ENCODE results near the gene SEC23IP.

Gene SEC23IP

DNA sequence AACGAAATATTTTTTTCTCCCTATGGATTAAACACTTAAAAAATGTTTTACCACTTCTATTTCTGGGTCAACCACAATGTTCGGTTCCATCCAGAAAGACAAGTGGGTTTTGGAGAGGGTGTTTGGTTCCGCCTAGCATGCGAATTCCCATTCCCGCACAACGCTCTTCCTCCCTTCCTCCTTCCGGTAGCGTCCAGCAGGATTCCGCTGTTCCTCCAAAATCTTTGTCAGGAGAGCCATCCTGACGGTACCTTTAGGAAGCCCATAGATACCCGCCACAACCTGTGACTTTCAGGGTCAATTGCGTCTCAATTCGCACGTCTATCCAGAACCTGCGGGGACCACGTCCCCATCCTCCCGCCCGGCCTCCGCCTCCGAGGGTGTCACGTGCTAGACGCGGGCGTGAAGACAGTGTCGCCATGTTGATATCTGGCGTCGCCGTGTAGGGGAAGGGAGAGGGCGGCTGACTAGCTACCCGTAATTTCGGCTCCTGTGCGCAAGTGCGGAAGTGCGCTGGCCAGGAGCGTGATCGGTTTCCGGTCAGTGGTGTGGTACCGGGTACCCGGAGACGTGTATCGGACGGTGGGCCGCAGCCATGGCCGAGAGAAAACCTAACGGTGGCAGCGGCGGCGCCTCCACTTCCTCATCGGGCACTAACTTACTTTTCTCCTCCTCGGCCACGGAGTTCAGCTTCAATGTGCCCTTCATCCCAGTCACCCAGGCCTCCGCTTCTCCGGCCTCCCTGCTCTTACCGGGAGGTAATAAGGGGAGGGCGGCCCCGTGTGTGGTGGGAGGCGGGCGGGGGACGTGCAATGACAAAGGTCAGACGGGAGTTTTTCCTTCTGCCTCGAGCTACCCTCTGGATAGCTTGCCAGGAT, at the start of gene SEC23IP (continued):
- no peak for TF ChIP-seq ZNF747 (tag by site-specific recombination; IDR thresholded peaks at IDR 0.05)
- peak; percentile 96 for TF ChIP-seq YY1 (tag by site-specific recombination; IDR thresholded peaks at IDR 0.05)
- peak; percentile 95 for TF ChIP-seq IKZF3 (tag by site-specific recombination; IDR thresholded peaks at IDR 0.05)
- peak; percentile 37; the same call in 1 of the 2 replicates for TF ChIP-seq MZF1 (tag by site-specific recombination; IDR thresholded peaks at IDR 0.05; ENCODE audit: borderline replicate concordance)
- TF ChIP-seq ZNF707 (tag by site-specific recombination; IDR thresholded peaks at IDR 0.05) = no peak
- peak; percentile 74 for TF ChIP-seq ZNF324 (tag by site-specific recombination; IDR thresholded peaks at IDR 0.05)
- TF ChIP-seq, protein P1, sequence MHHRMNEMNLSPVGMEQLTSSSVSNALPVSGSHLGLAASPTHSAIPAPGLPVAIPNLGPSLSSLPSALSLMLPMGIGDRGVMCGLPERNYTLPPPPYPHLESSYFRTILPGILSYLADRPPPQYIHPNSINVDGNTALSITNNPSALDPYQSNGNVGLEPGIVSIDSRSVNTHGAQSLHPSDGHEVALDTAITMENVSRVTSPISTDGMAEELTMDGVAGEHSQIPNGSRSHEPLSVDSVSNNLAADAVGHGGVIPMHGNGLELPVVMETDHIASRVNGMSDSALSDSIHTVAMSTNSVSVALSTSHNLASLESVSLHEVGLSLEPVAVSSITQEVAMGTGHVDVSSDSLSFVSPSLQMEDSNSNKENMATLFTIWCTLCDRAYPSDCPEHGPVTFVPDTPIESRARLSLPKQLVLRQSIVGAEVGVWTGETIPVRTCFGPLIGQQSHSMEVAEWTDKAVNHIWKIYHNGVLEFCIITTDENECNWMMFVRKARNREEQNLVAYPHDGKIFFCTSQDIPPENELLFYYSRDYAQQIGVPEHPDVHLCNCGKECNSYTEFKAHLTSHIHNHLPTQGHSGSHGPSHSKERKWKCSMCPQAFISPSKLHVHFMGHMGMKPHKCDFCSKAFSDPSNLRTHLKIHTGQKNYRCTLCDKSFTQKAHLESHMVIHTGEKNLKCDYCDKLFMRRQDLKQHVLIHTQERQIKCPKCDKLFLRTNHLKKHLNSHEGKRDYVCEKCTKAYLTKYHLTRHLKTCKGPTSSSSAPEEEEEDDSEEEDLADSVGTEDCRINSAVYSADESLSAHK (tag by site-specific recombination; IDR thresholded peaks at IDR 0.05) = 0 out of 2 replicates have a peak, but pooled peaks have one; percentile 26
- peak; percentile 79; the same call in 1 of the 2 replicates for TF ChIP-seq ZNF610 (tag by site-specific recombination; IDR thresholded peaks at IDR 0.05; ENCODE audit: borderline replicate concordance)
- peak; percentile 96 for TF ChIP-seq ZNF501 (tag by site-specific recombination; IDR thresholded peaks at IDR 0.05)
- TF ChIP-seq ZNF223 (tag by site-specific recombination; IDR thresholded peaks at IDR 0.05) = no peak
- no peak for TF ChIP-seq ZNF132 (tag by site-specific recombination; IDR thresholded peaks at IDR 0.05; ENCODE audit: borderline replicate concordance)
- TF ChIP-seq ZNF514 (tag by site-specific recombination; IDR thresholded peaks at IDR 0.05) = no peak
- TF ChIP-seq ZNF140 (tag by site-specific recombination; IDR thresholded peaks at IDR 0.05) = no peak
- TF ChIP-seq ZNF548 (tag by site-specific recombination; IDR thresholded peaks at IDR 0.05) = 0 out of 2 replicates have a peak, but pooled peaks have one; percentile 30
- peak; percentile 98 for TF ChIP-seq SP3 (tag by site-specific recombination; IDR thresholded peaks at IDR 0.05)
- TF ChIP-seq, protein P2, sequence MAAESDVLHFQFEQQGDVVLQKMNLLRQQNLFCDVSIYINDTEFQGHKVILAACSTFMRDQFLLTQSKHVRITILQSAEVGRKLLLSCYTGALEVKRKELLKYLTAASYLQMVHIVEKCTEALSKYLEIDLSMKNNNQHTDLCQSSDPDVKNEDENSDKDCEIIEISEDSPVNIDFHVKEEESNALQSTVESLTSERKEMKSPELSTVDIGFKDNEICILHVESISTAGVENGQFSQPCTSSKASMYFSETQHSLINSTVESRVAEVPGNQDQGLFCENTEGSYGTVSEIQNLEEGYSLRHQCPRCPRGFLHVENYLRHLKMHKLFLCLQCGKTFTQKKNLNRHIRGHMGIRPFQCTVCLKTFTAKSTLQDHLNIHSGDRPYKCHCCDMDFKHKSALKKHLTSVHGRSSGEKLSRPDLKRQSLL (tag by site-specific recombination; IDR thresholded peaks at IDR 0.05) = 0 out of 2 replicates have a peak, but pooled peaks have one; percentile 5
- TF ChIP-seq WT1 (tag by site-specific recombination; IDR thresholded peaks at IDR 0.05) = peak; percentile 61; the same call in 1 of the 2 replicates
- TF ChIP-seq, protein P3, sequence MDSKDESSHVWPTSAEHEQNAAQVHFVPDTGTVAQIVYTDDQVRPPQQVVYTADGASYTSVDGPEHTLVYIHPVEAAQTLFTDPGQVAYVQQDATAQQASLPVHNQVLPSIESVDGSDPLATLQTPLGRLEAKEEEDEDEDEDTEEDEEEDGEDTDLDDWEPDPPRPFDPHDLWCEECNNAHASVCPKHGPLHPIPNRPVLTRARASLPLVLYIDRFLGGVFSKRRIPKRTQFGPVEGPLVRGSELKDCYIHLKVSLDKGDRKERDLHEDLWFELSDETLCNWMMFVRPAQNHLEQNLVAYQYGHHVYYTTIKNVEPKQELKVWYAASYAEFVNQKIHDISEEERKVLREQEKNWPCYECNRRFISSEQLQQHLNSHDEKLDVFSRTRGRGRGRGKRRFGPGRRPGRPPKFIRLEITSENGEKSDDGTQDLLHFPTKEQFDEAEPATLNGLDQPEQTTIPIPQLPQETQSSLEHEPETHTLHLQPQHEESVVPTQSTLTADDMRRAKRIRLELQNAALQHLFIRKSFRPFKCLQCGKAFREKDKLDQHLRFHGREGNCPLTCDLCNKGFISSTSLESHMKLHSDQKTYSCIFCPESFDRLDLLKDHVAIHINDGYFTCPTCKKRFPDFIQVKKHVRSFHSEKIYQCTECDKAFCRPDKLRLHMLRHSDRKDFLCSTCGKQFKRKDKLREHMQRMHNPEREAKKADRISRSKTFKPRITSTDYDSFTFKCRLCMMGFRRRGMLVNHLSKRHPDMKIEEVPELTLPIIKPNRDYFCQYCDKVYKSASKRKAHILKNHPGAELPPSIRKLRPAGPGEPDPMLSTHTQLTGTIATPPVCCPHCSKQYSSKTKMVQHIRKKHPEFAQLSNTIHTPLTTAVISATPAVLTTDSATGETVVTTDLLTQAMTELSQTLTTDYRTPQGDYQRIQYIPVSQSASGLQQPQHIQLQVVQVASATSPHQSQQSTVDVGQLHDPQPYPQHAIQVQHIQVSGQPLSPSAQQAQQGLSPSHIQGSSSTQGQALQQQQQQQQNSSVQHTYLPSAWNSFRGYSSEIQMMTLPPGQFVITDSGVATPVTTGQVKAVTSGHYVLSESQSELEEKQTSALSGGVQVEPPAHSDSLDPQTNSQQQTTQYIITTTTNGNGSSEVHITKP (tag by site-specific recombination; IDR thresholded peaks at IDR 0.05) = peak; percentile 91
- TF ChIP-seq SP7 (tag by site-specific recombination; IDR thresholded peaks at IDR 0.05) = peak; percentile 85
- peak; percentile 84; the same call in 1 of the 2 replicates for TF ChIP-seq ZFP37 (tag by site-specific recombination; IDR thresholded peaks at IDR 0.05)
- peak; percentile 76; the same call in 1 of the 2 replicates for TF ChIP-seq ZSCAN30 (tag by site-specific recombination; IDR thresholded peaks at IDR 0.05)
- TF ChIP-seq KLF8 (tag by site-specific recombination; IDR thresholded peaks at IDR 0.05) = peak; percentile 83
- TF ChIP-seq SETDB1 (IDR thresholded peaks at IDR 0.05; ENCODE audit: insufficient read length, low read length) = peak; percentile 40
- 0 out of 2 replicates have a peak, but pooled peaks have one; percentile 47 for TF ChIP-seq KLF10 (tag by site-specific recombination; IDR thresholded peaks at IDR 0.05)
- TF ChIP-seq ZNF549 (tag by site-specific recombination; IDR thresholded peaks at IDR 0.05) = no peak
- peak; percentile 75 for TF ChIP-seq YY2 (tag by site-specific recombination; IDR thresholded peaks at IDR 0.05)
- TF ChIP-seq KLF16 (tag by site-specific recombination; IDR thresholded peaks at IDR 0.05) = peak; percentile 63; the same call in 1 of the 2 replicates
- TF ChIP-seq, protein P4, sequence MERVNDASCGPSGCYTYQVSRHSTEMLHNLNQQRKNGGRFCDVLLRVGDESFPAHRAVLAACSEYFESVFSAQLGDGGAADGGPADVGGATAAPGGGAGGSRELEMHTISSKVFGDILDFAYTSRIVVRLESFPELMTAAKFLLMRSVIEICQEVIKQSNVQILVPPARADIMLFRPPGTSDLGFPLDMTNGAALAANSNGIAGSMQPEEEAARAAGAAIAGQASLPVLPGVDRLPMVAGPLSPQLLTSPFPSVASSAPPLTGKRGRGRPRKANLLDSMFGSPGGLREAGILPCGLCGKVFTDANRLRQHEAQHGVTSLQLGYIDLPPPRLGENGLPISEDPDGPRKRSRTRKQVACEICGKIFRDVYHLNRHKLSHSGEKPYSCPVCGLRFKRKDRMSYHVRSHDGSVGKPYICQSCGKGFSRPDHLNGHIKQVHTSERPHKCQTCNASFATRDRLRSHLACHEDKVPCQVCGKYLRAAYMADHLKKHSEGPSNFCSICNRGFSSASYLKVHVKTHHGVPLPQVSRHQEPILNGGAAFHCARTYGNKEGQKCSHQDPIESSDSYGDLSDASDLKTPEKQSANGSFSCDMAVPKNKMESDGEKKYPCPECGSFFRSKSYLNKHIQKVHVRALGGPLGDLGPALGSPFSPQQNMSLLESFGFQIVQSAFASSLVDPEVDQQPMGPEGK (tag by site-specific recombination; IDR thresholded peaks at IDR 0.05) = peak; percentile 68
